ENCODE measurements around the gene CDK2.

DNA sequence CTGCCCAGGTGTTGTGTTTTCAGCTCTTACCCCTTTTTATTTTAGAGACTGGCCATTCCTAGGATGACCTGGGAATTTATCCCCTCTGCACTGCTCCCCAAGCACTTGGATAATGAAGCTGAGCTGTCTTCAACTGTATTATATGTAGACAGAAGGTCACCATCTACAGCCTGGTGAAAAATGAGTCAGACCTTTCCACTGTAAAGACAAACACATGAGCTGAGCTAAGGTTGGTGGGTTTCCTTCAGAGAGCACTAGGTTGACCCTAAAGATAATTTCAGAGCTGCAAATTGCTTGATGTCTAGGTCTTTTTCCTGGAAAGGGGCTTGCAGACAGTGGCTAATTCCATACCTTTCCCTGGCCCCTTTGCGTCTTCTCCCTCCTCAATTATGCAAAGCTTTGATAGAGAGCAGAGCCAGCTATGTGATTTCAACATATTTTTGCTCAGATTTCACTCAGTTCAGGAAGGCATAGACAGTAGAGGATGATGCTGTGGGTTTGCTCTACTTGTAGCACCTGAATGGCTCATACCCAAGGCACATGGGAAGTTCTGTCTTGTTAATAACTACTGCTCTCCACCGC lies 45.0 kb downstream of the CDK2 start:
- TF ChIP-seq, protein P1, sequence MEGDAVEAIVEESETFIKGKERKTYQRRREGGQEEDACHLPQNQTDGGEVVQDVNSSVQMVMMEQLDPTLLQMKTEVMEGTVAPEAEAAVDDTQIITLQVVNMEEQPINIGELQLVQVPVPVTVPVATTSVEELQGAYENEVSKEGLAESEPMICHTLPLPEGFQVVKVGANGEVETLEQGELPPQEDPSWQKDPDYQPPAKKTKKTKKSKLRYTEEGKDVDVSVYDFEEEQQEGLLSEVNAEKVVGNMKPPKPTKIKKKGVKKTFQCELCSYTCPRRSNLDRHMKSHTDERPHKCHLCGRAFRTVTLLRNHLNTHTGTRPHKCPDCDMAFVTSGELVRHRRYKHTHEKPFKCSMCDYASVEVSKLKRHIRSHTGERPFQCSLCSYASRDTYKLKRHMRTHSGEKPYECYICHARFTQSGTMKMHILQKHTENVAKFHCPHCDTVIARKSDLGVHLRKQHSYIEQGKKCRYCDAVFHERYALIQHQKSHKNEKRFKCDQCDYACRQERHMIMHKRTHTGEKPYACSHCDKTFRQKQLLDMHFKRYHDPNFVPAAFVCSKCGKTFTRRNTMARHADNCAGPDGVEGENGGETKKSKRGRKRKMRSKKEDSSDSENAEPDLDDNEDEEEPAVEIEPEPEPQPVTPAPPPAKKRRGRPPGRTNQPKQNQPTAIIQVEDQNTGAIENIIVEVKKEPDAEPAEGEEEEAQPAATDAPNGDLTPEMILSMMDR (conservative IDR thresholded peaks at IDR 0.05 in 1 of 2, IDR thresholded peaks at IDR 0.05 in 1 of 2; ENCODE audit: extremely low read depth in 1 of 2, insufficient read depth in 1 of 2, low read depth in 1 of 2, low read length in 2 of 2) = no peak
- no peak for TF ChIP-seq EZH2 (IDR thresholded peaks at IDR 0.05; ENCODE audit: borderline replicate concordance, low read length)
